ENCODE data around the gene SMIM45.

DNA sequence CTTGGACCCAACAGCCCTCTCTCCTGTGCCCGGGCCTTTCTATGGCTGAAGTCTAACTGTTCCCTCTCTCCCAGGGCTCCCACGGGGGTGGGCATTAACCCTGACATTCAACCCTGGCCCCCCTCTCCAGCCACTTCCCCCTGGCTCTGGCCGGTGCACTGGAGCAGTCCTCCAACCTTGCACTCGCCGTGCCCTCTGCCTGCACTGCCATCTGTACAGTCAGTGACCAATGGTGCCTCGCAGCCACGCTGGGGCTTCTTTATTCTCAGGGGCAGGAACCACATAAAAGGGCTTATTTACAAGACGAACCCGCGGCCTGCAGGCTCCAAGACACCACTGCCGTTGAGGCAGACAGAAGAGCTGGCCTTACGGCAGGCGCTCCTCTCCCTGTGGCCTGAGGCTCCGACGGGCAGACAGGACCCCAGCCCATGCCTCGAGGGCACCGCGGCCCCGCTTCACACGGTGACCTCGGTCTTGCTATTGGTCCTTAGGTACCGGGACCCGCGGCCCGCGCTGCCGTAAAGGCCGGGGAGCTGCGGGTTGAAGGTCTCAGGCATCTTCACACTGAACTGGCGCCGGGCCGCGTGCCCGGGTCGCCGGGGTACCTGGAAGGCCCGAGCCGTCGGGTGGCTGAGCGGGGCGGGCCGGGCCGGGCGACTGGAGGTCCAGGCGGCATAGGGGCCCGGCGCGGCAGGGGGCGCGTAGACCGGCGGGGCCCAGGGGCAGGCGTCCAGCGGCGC, 42.5 kb upstream of the SMIM45 start:
- TF ChIP-seq CTCF (IDR thresholded peaks at IDR 0.05; ENCODE audit: low read depth, low read length) (no peak), EZH2phosphoT487 (IDR thresholded peaks at IDR 0.05; ENCODE audit: low read depth) (no peak)
